Peyer's patch (tissue), 4 donors: ENCODE measurements around the gene PGAP6. TPM values are rescaled to one million over a fixed set of nuclear protein-coding genes. Genes with fewer than 3 reads are reported as not detected.
"Not testable (repeated sequence)": the region's sequence is repeated elsewhere in the genome, so short reads cannot be mapped to it uniquely, and the experiment has no call there.

Experiments
- DNase-seq, 3 donors: peaks; one replicate each; pipeline ENCODE4 v3.0.0-alpha.2; 2017 to 2019
- H3K27ac ChIP-seq, 4 donors: fragments of 200-600 bp; sonication (generic); one replicate each; pipeline ENCODE4 v1.5.1; 2016 to 2019
- H3K27me3 ChIP-seq, 2 donors: fragments of 200-600 bp; sonication (generic); one replicate each; pipeline ENCODE4 v1.5.1; 2019
- H3K36me3 ChIP-seq, 3 donors: fragments of 200-600 bp; sonication (generic); one replicate each; pipeline ENCODE4 v1.5.1; 2016 to 2019
- H3K4me1 ChIP-seq, 4 donors: fragments of 200-600 bp; sonication (generic); one replicate each; pipeline ENCODE4 v1.5.1; 2016 to 2019
- H3K4me3 ChIP-seq, 4 donors: fragments of 200-600 bp; sonication (generic); 1 replicate in 3 of 4; 2 replicates in 1 of 4; pipeline ENCODE4 v1.5.1; 2016 to 2019; ENCODE audit warnings: mild to moderate bottlenecking in 1 of 4
- H3K9me3 ChIP-seq, 4 donors: fragments of 200-600 bp; sonication (generic); one replicate each; pipeline ENCODE4 v1.5.1; 2016 to 2019; ENCODE audit warnings: mild to moderate bottlenecking in 1 of 4
- POLR2A ChIP-seq, 2 donors: fragments of 450-650 bp; IDR thresholded peaks; one replicate each; pipeline ENCODE4 v1.5.1; 2017; ENCODE audit warnings: antibody characterized with exemption in 2 of 2, mild to moderate bottlenecking in 2 of 2, moderate library complexity in 2 of 2
- total RNA-seq, 4 donors: library from RNA; depleted of rRNA; stranded (reverse); fragments of >200 nt; gene quantifications; one replicate each; pipeline ENCODE4 v1.1.0, GENCODE V29; 2016
- TF ChIP-seq, protein P1 (sequence below), 6 experiments: fragments of 450-650 bp in 4 of 6; fragments of 200-600 bp in 2 of 6; sonication (generic) in 1 of 6; IDR thresholded peaks; one replicate each; pipeline ENCODE4 v1.5.1; 2017 to 2019; ENCODE audit warnings: antibody characterized with exemption in 6 of 6, mild to moderate bottlenecking in 3 of 6, moderate library complexity in 1 of 6

The PGAP6 gene
- total RNA-seq, 4 donors from 2014 or later: 130 to 211 (median 166) TPM

DNA sequence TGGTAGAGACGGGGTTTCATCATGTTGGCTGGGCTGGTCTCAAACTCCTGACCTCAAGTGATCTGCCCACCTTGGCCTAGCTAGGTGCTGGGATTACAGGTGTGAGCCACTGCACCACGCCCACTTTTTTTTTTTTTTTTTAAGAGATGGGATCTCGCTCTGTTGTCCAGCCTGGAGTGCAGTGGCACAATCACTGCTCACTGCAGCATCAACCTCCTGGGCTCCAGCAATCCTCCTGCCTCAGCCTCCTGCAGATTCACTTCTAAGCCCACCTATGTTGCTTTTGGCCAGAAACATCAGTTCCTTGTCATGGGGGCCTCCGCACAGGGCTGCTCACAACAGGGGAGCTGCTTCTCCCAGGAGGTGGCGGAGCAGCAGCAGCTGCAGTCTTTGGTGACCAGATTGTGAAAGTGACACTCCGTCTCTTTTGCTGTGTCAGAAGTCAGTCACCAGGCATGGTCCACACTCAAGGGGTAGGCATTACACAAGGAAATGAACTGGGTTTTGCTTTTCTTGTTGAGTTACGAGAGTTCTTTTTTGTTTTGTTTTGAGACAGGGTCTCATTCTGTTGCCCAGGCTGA, 10.8 kb upstream of the PGAP6 start:
- H3K27ac ChIP-seq: no peak overlapping the region

DNA sequence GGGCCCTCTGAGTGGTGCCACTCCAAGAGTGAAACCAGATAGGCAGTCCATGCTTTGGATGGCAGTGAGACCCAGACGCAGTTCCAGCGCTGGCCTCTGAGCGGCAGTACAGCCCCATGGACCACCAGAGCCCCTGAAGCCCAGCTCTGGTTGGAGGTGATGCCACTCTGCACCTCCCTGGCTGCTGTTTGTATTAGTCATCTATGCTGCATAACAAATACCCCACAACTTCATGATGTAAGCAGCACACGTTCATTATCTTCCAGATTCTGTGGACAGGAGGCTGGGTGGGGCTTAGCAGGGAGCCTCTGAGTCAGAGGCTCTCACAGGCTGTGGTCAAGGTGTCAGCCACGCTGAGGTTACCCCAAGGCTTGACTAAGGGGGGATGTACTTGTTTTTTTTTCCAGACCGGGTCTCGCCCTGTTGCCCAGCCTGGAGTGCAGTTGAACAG, 10.1 kb upstream of the PGAP6 start:
- Histone ChIP-seq H3K36me3 (no peaks in the 10 kb centered on the region), H3K9me3 (no peaks in the 10 kb centered on the region), H3K27ac (no peak overlapping the region), H3K4me3 (no peak overlapping the region), H3K4me1 (peaks cover 0 to 7% (median 0%) of the 10 kb centered on the region in 4 donors), H3K27me3 (no peaks in the 10 kb centered on the region)
- TF ChIP-seq, protein P1, sequence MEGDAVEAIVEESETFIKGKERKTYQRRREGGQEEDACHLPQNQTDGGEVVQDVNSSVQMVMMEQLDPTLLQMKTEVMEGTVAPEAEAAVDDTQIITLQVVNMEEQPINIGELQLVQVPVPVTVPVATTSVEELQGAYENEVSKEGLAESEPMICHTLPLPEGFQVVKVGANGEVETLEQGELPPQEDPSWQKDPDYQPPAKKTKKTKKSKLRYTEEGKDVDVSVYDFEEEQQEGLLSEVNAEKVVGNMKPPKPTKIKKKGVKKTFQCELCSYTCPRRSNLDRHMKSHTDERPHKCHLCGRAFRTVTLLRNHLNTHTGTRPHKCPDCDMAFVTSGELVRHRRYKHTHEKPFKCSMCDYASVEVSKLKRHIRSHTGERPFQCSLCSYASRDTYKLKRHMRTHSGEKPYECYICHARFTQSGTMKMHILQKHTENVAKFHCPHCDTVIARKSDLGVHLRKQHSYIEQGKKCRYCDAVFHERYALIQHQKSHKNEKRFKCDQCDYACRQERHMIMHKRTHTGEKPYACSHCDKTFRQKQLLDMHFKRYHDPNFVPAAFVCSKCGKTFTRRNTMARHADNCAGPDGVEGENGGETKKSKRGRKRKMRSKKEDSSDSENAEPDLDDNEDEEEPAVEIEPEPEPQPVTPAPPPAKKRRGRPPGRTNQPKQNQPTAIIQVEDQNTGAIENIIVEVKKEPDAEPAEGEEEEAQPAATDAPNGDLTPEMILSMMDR (IDR thresholded peaks at IDR 0.05): peak; percentile 41 to 66 (median 58)
- TF ChIP-seq POLR2A (IDR thresholded peaks at IDR 0.05): no peak
- peak in 2 of 3 donors; percentile 48 to 75 for DNase-seq

More for the DNA sequence above, 10.8 kb upstream of the PGAP6 start:
- Histone ChIP-seq H3K4me1 (peaks cover 0 to 8% (median 0%) of the 10 kb centered on the region in 4 donors), H3K27me3 (no peaks in the 10 kb centered on the region), H3K9me3 (no peaks in the 10 kb centered on the region), H3K36me3 (no peaks in the 10 kb centered on the region), H3K4me3 (no peak overlapping the region)
- DNase-seq: no peak
- no peak for TF ChIP-seq POLR2A (IDR thresholded peaks at IDR 0.05)
- TF ChIP-seq, protein P1 (IDR thresholded peaks at IDR 0.05): no peak

DNA sequence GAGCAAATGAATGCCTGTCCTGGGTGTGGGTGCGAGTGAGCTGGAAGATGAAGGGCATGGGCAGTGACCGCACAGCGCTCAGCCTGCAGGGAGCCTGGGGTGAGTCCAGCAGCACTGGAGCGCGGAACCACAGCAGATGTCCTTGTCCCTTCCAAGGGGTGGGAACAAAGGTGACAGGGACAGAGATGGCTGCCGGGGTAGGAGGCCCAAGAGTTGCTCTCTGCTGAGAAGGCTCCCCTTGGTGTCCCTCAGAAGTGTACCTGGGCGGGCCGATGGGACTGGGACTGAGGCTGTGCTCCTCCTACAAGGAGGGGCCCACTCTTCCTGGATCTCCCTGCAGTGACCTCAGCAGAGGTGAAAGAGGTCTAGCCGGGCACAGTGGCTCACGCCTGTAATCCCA, 7.6 kb upstream of the PGAP6 start:
- Histone ChIP-seq H3K36me3 (no peaks in the 10 kb centered on the region), H3K27me3 (no peaks in the 10 kb centered on the region), H3K27ac (peak overlapping the region in 1 of 4 donors; percentile 1), H3K4me1 (no peaks in the 10 kb centered on the region), H3K9me3 (no peaks in the 10 kb centered on the region), H3K4me3 (no peak overlapping the region)
- DNase-seq: no peak
- no peak for TF ChIP-seq POLR2A (IDR thresholded peaks at IDR 0.05)
- TF ChIP-seq, protein P1 (IDR thresholded peaks at IDR 0.05): no peak

DNA sequence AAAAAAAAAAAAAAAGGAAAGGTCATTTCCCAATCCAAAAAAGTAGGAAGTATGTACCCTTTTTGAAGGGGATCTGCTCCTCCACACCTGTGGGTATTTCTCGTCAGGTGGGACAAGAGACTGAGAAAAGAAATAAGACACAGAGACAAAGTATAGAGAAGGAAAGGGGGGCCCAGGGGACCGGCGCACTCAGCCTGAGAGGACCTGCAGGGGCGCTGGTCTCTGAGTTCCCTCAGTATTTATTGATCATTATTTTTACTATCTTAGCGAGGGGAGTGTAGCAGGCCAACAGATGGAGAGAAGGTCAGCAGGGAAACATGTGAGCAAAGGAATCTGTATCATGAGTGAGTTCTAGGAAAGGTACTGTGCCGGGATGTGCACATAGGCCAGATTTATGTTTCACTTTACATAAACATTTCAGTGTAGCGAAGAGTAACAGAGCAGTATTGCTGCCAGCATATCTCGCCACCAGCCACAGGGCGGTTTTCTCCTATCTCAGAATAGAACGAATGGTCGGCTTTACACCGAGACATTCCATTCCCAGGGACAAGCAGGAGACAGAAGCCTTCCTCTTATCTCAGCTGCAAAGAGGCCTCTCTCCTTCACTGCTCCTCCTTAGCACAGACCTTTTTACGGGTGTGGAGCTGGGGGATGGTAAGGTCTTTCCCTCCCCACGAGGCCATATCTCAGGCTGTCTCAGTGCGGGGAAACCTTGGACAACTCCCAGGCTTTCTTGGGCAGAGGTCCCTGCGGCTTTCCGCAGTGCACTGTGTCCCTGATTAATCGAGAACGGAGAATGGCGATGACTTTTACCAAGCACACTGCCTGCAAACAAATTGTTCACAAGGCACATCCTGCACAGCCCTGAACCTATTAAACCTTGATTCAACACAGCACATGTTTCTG, 6.2 kb upstream of the PGAP6 start:
- H3K9me3 ChIP-seq, DNase-seq, H3K27me3 ChIP-seq, H3K36me3 ChIP-seq, H3K4me3 ChIP-seq: not testable (repeated sequence)
- peak overlapping the region in 1 of 4 donors; percentile 47 for H3K27ac ChIP-seq
- H3K4me1 ChIP-seq: peaks cover 0 to 12% (median 3%) of the 10 kb centered on the region in 4 donors

DNA sequence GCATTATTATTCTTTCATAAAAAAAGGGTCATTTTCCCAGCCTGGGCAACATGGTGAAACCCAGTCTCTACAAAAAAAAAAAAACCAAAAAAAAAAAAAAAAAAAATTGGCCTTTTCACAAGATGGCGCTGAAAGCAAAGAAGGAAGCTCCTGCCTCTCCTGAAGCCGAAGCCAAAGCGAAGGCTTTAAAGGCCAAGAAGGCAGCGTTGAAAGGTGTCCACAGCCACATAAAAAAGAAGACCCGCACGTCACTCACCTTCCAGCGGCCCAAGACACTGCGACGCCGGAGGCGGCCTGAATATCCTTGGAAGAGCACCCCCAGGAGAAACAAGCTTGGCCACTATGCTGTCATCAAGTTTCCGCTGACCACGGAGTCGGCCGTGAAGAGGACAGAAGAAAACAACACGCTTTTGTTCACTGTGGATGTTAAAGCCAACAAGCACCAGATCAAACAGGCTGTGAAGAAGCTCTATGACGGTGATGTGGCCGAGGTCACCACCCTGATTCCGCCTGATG, 4.9 kb upstream of the PGAP6 start:
- Histone ChIP-seq H3K4me3 (no peak overlapping the region), H3K27ac (peak overlapping the region in 1 of 4 donors; percentile 47), H3K9me3 (no peaks in the 10 kb centered on the region), H3K27me3 (no peaks in the 10 kb centered on the region), H3K4me1 (peaks cover 0 to 12% (median 3%) of the 10 kb centered on the region in 4 donors), H3K36me3 (no peaks in the 10 kb centered on the region)
- no peak for TF ChIP-seq POLR2A (IDR thresholded peaks at IDR 0.05)
- TF ChIP-seq, protein P1 (IDR thresholded peaks at IDR 0.05): no peak
- DNase-seq: no peak
